ENCODE results near the gene PFKFB2.

- TF ChIP-seq TAF1 (IDR thresholded peaks at IDR 0.05; ENCODE audit: low read depth) (no peak), NFIC (IDR thresholded peaks at IDR 0.05) (no peak), REST (IDR thresholded peaks at IDR 0.05; ENCODE audit: low read depth) (no peak)
Observed at GRCh38 chr1:207088161-207088560, 35.1 kb downstream of the PFKFB2 start.
